HepG2 (cell line): Measurements from ENCODE around the gene JPH4. TPM values are rescaled to one million over a fixed set of nuclear protein-coding genes. Genes with fewer than 3 reads are reported as not detected.
A peak's percentile ranks its signal among the peaks of the same experiment; 100 is the strongest.

Experiments used
- CBX1 ChIP-seq: IDR thresholded peaks from one replicate; pipeline ENCODE4 v1.6.1; 2016; ENCODE audit warnings: antibody characterized with exemption, low read depth
- EP300 ChIP-seq, 3 experiments: sonication (generic) in 1 of 3; formaldehyde crosslinking in 1 of 3; IDR thresholded peaks; 2 replicates each; pipeline versions ENCODE4 v1.5.1 to v1.6.1; 2011 to 2020; ENCODE audit warnings: low read depth in 2 of 3, low read length in 2 of 3, borderline replicate concordance in 1 of 3, improper control_type of control experiment in 1 of 3, mild to moderate bottlenecking in 1 of 3, missing genetic modification reagents in 1 of 3, moderate library complexity in 1 of 3
- SRSF1 ChIP-seq: fragments of 200-400 bp; formaldehyde crosslinking; optimal IDR thresholded peaks from 2 replicates; pipeline ENCODE3; 2017; ENCODE audit warnings: mild to moderate bottlenecking, low read depth, low read length, moderate library complexity
- TGIF2 ChIP-seq: IDR thresholded peaks from 2 replicates; pipeline ENCODE4 v1.6.1; 2016; ENCODE audit warnings: control low read depth, missing compliant biosample characterization
- U2AF2 ChIP-seq: fragments of 200-400 bp; formaldehyde crosslinking; IDR thresholded peaks from 2 replicates; pipeline ENCODE4 v1.6.1; 2017; ENCODE audit warnings: low read depth, mild to moderate bottlenecking, low read length
- ZBTB38 ChIP-seq: sonication (generic); formaldehyde crosslinking; IDR thresholded peaks from 2 replicates; pipeline ENCODE4 v1.5.1; 2020; ENCODE audit warnings: mild to moderate bottlenecking, missing genetic modification reagents
- ZNF530 ChIP-seq: sonication (generic); formaldehyde crosslinking; IDR thresholded peaks from 2 replicates; pipeline ENCODE4 v1.5.0; 2020; ENCODE audit warnings: low read depth, mild to moderate bottlenecking, missing genetic modification reagents
- ZNF724P ChIP-seq: sonication (generic); formaldehyde crosslinking; IDR thresholded peaks from 2 replicates; pipeline ENCODE4 v1.8.0; 2022; ENCODE audit warnings: missing genetic modification reagents, borderline replicate concordance
- ZSCAN12 ChIP-seq: sonication (generic); formaldehyde crosslinking; IDR thresholded peaks from 2 replicates; pipeline ENCODE4 v1.9.0; 2021; ENCODE audit warnings: mild to moderate bottlenecking, missing genetic modification reagents
- polyA plus RNA-seq, 8 experiments: library from polyadenylated mRNA; depleted of rRNA in 3 of 8; stranded (reverse) in 7 of 8; unstranded in 1 of 8; fragments of >200 nt; fragmentation: Illumina TruSeq in 4 of 8; extraction: Trizol in 4 of 8; gene quantifications; 2 replicates each; pipeline versions ENCODE4 v1.2.1 to v1.2.3, GENCODE V29; 2011 to 2016; ENCODE audit warnings: low read depth in 4 of 8, missing spikeins in 1 of 8, mixed read lengths in 1 of 8; ENCODE audit not compliant: insufficient read depth in 1 of 8
- total RNA-seq, 5 experiments: library from RNA; depleted of rRNA; stranded (reverse); fragments of >200 nt; fragmentation: Illumina TruSeq; extraction: Trizol; gene quantifications; 2 replicates each; pipeline ENCODE4 v1.2.3, GENCODE V29; 2016; ENCODE audit warnings: low read depth in 1 of 5
- TF ChIP-seq, protein P1 (sequence below): sonication (generic); formaldehyde crosslinking; IDR thresholded peaks from 2 replicates; pipeline ENCODE4 v1.4.0; 2020; ENCODE audit warnings: missing genetic modification reagents, mild to moderate bottlenecking, borderline replicate concordance
- TF ChIP-seq, protein P2 (sequence below), 2 experiments: fragments of 450-650 bp in 1 of 2; sonication (generic) in 1 of 2; formaldehyde crosslinking; IDR thresholded peaks; 2 replicates each; pipeline versions ENCODE4 v1.5.0 to v1.8.0; 2020 to 2022; ENCODE audit warnings: mild to moderate bottlenecking in 1 of 2, missing genetic modification reagents in 1 of 2
- TF ChIP-seq, protein P3 (sequence below): sonication (generic); formaldehyde crosslinking; IDR thresholded peaks from 2 replicates; pipeline ENCODE4 v1.8.0; 2022; ENCODE audit warnings: missing genetic modification reagents, mild to moderate bottlenecking, inconsistent platforms, borderline replicate concordance
- TF ChIP-seq, protein P4 (sequence below): sonication (generic); formaldehyde crosslinking; IDR thresholded peaks from 2 replicates; pipeline ENCODE4 v1.4.0; 2020; ENCODE audit warnings: missing genetic modification reagents
- TF ChIP-seq, protein P5 (sequence below): sonication (generic); formaldehyde crosslinking; IDR thresholded peaks from 2 replicates; pipeline ENCODE4 v1.5.0; 2020; ENCODE audit warnings: mild to moderate bottlenecking, missing genetic modification reagents, moderate library complexity
- TF ChIP-seq, protein P6 (sequence below): sonication (generic); IDR thresholded peaks from 2 replicates; pipeline ENCODE4 v1.6.1; 2016; ENCODE audit warnings: low read depth, borderline replicate concordance

The JPH4 gene
- total and polyA plus RNA-seq, 2 of the 13 experiments (the other 11 are each of a cell fraction or from before 2014, with no cell fraction given) = 0.08 to 0.22 TPM

DNA sequence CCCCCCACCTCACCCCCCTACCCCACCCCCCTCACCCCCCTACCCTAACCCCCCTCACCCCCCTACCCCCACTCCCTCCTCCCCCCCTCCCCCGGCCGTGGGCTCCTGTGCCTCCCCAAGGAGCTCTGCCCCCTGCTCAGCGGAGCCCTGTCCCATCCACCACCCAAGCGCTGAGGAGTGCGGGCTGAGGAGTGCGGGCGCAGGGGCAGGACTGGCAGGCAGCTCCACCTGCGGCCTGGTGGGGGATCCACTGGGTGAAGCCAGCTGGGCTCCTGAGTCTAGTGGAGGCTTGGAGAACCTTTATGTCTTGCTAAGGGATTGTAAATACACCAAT lies 2.3 kb upstream of the JPH4 start (continued):
- TF ChIP-seq, protein P1, sequence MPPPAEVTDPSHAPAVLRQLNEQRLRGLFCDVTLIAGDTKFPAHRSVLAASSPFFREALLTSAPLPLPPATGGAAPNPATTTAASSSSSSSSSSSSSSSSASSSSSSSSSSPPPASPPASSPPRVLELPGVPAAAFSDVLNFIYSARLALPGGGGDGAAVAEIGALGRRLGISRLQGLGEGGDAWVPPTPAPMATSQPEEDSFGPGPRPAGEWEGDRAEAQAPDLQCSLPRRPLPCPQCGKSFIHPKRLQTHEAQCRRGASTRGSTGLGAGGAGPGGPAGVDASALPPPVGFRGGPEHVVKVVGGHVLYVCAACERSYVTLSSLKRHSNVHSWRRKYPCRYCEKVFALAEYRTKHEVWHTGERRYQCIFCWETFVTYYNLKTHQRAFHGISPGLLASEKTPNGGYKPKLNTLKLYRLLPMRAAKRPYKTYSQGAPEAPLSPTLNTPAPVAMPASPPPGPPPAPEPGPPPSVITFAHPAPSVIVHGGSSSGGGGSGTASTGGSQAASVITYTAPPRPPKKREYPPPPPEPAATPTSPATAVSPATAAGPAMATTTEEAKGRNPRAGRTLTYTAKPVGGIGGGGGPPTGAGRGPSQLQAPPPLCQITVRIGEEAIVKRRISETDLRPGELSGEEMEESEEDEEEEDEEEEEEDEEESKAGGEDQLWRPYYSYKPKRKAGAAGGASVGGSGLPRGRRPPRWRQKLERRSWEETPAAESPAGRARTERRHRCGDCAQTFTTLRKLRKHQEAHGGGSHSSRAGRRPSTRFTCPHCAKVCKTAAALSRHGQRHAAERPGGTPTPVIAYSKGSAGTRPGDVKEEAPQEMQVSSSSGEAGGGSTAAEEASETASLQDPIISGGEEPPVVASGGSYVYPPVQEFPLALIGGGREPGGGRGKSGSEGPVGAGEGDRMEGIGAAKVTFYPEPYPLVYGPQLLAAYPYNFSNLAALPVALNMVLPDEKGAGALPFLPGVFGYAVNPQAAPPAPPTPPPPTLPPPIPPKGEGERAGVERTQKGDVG = 0 out of 2 replicates have a peak, but pooled peaks have one; percentile 28
- TF ChIP-seq, protein P2, sequence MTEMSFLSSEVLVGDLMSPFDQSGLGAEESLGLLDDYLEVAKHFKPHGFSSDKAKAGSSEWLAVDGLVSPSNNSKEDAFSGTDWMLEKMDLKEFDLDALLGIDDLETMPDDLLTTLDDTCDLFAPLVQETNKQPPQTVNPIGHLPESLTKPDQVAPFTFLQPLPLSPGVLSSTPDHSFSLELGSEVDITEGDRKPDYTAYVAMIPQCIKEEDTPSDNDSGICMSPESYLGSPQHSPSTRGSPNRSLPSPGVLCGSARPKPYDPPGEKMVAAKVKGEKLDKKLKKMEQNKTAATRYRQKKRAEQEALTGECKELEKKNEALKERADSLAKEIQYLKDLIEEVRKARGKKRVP (CRISPR knock-in tag; IDR thresholded peaks at IDR 0.05) = 0 out of 4 replicates have a peak, but pooled peaks of 1 of the 2 experiments have one; percentile 44
- TF ChIP-seq ZSCAN12 (CRISPR knock-in tag) = no peak
- 0 out of 2 replicates have a peak, but pooled peaks have one; percentile 4 for TF ChIP-seq ZNF724P (CRISPR knock-in tag)
- no peak for TF ChIP-seq EP300 (IDR thresholded peaks at IDR 0.05; ENCODE audit: low read depth in 2 of 2, low read length in 2 of 2)
- peak; percentile 28; the same call in 1 of the 2 replicates for TF ChIP-seq EP300 (CRISPR knock-in tag; IDR thresholded peaks at IDR 0.05; ENCODE audit: borderline replicate concordance)
- TF ChIP-seq, protein P3, sequence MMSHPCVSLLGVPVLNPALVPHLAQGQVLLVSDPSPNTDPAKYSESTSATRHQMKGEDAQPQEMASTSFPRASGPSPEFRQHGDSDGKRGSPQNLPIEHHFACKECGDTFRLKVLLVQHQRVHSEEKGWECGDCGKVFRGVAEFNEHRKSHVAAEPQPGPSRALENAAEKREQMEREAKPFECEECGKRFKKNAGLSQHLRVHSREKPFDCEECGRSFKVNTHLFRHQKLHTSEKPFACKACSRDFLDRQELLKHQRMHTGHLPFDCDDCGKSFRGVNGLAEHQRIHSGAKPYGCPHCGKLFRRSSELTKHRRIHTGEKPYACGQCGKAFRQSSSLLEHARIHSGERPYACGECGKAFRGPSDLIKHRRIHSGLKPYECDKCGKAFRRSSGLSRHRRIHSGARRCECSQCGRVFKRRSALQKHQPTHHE (CRISPR knock-in tag) = no peak
- TF ChIP-seq, protein P4, sequence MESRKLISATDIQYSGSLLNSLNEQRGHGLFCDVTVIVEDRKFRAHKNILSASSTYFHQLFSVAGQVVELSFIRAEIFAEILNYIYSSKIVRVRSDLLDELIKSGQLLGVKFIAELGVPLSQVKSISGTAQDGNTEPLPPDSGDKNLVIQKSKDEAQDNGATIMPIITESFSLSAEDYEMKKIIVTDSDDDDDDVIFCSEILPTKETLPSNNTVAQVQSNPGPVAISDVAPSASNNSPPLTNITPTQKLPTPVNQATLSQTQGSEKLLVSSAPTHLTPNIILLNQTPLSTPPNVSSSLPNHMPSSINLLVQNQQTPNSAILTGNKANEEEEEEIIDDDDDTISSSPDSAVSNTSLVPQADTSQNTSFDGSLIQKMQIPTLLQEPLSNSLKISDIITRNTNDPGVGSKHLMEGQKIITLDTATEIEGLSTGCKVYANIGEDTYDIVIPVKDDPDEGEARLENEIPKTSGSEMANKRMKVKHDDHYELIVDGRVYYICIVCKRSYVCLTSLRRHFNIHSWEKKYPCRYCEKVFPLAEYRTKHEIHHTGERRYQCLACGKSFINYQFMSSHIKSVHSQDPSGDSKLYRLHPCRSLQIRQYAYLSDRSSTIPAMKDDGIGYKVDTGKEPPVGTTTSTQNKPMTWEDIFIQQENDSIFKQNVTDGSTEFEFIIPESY (CRISPR knock-in tag) = peak; percentile 82
- no peak for TF ChIP-seq ZNF530 (CRISPR knock-in tag)
- no peak for TF ChIP-seq SRSF1
- TF ChIP-seq TGIF2 (CRISPR knock-in tag) = 0 out of 2 replicates have a peak, but pooled peaks have one; percentile 0
- TF ChIP-seq ZBTB38 (CRISPR knock-in tag) = peak; percentile 75
- TF ChIP-seq CBX1 = peak; percentile 92
- TF ChIP-seq, protein P5, sequence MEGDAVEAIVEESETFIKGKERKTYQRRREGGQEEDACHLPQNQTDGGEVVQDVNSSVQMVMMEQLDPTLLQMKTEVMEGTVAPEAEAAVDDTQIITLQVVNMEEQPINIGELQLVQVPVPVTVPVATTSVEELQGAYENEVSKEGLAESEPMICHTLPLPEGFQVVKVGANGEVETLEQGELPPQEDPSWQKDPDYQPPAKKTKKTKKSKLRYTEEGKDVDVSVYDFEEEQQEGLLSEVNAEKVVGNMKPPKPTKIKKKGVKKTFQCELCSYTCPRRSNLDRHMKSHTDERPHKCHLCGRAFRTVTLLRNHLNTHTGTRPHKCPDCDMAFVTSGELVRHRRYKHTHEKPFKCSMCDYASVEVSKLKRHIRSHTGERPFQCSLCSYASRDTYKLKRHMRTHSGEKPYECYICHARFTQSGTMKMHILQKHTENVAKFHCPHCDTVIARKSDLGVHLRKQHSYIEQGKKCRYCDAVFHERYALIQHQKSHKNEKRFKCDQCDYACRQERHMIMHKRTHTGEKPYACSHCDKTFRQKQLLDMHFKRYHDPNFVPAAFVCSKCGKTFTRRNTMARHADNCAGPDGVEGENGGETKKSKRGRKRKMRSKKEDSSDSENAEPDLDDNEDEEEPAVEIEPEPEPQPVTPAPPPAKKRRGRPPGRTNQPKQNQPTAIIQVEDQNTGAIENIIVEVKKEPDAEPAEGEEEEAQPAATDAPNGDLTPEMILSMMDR (CRISPR knock-in tag) = peak; percentile 61
- no peak for TF ChIP-seq U2AF2
- TF ChIP-seq, protein P6, sequence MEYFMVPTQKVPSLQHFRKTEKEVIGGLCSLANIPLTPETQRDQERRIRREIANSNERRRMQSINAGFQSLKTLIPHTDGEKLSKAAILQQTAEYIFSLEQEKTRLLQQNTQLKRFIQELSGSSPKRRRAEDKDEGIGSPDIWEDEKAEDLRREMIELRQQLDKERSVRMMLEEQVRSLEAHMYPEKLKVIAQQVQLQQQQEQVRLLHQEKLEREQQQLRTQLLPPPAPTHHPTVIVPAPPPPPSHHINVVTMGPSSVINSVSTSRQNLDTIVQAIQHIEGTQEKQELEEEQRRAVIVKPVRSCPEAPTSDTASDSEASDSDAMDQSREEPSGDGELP = peak; percentile 91
